Activated gamma-delta T cell treated with Interleukin-2 at 50 U/mL for 16 hours (primary cell): ENCODE data around the gene MRFAP1L1.

ENCODE experiments used
- DNase-seq: peaks from one replicate; pipeline ENCODE4 v3.0.0-alpha.2; 2020

Gene MRFAP1L1

GRCh38 chr4:6715704-6716017 is 6.0 kb upstream of the MRFAP1L1 start:
- DNase-seq, result no peak

- no peak for DNase-seq
These were observed 5.3 kb upstream of the MRFAP1L1 start for GRCh38 chr4:6714954-6715353.

GRCh38 chr4:6710996-6711395 is 1.3 kb upstream of the MRFAP1L1 start:
- no peak for DNase-seq

GRCh38 chr4:6710282-6710681 is 617 bp upstream of the MRFAP1L1 start:
- DNase-seq, result no peak

- DNase-seq, result no peak
These were observed 3.5 kb downstream of the MRFAP1L1 start for GRCh38 chr4:6706173-6706572.

GRCh38 chr4:6705646-6706045 is 4.0 kb downstream of the MRFAP1L1 start:
- DNase-seq, result no peak

- no peak for DNase-seq
These were observed 5.9 kb downstream of the MRFAP1L1 start for GRCh38 chr4:6703786-6704185.

GRCh38 chr4:6702761-6703160 is 6.9 kb downstream of the MRFAP1L1 start:
- no peak for DNase-seq

GRCh38 chr4:6701371-6701770 is 8.3 kb downstream of the MRFAP1L1 start:
- peak; percentile 41 for DNase-seq

GRCh38 chr4:6699903-6700302 is 9.8 kb downstream of the MRFAP1L1 start:
- no peak for DNase-seq

GRCh38 chr4:6699388-6699787 is 10.3 kb downstream of the MRFAP1L1 start:
- no peak for DNase-seq

- no peak for DNase-seq
These were observed 12.5 kb downstream of the MRFAP1L1 start for GRCh38 chr4:6697131-6697530.

GRCh38 chr4:6696611-6697010 is 13.1 kb downstream of the MRFAP1L1 start:
- DNase-seq, result no peak

GRCh38 chr4:6695660-6696610 is 13.7 kb downstream of the MRFAP1L1 start:
- DNase-seq, result peak; percentile 71

- DNase-seq, result no peak
These were observed 15.3 kb downstream of the MRFAP1L1 start for GRCh38 chr4:6694177-6694901.

GRCh38 chr4:6693231-6694176 is 16.2 kb downstream of the MRFAP1L1 start, which contains the start of gene S100P:
TSS of gene S100P (plus strand) at chr4:6693878. CDS start at chr4:6693933, 55 bp downstream.
- DNase-seq, result no peak

GRCh38 chr4:6692806-6693205 is 16.9 kb downstream of the MRFAP1L1 start:
- DNase-seq, result no peak

GRCh38 chr4:6692379-6692778 is 17.3 kb downstream of the MRFAP1L1 start:
- no peak for DNase-seq

GRCh38 chr4:6689506-6689960 is 20.1 kb downstream of the MRFAP1L1 start:
- no peak for DNase-seq

GRCh38 chr4:6688879-6689505 is 20.7 kb downstream of the MRFAP1L1 start:
- DNase-seq, result peak; percentile 79

GRCh38 chr4:6687947-6688878 is 21.5 kb downstream of the MRFAP1L1 start:
- DNase-seq, result no peak
